Ovary (tissue), 9 donors: ENCODE measurements around the gene BCL7C. TPM values are rescaled to one million over a fixed set of nuclear protein-coding genes. Genes with fewer than 3 reads are reported as not detected.

Source experiments
- DNase-seq, 5 donors: peaks; one replicate each; pipeline ENCODE4 v3.0.0-alpha.2; 2019 to 2020
- H3K27ac ChIP-seq, 2 donors: fragments of 200-600 bp; one replicate each; pipeline versions ENCODE4 v1.5.1 to v1.8.0; 2019 to 2022
- H3K27me3 ChIP-seq: fragments of 200-600 bp; one replicate; pipeline ENCODE4 v1.8.0; 2022
- H3K36me3 ChIP-seq: fragments of 200-600 bp; sonication (generic); one replicate; pipeline ENCODE4 v1.5.1; 2019
- H3K4me1 ChIP-seq: one replicate; pipeline ENCODE4 v1.8.1; 2013; ENCODE audit warnings: mild to moderate bottlenecking, moderate library complexity; ENCODE audit not compliant: insufficient read depth
- H3K4me3 ChIP-seq: fragments of 200-600 bp; sonication (generic); one replicate; pipeline ENCODE4 v1.5.1; 2017
- H3K9me3 ChIP-seq, 2 donors: fragments of 200-600 bp in 1 of 2; sonication (generic) in 1 of 2; one replicate each; pipeline versions ENCODE4 v1.5.1 to v1.8.1; 2013 to 2019; ENCODE audit warnings: mild to moderate bottlenecking in 1 of 2, moderate library complexity in 1 of 2
- CTCF ChIP-seq, 3 donors: fragments of 450-650 bp in 2 of 3; fragments of 200-600 bp in 1 of 3; IDR thresholded peaks; one replicate each; pipeline versions ENCODE4 v1.5.1 to v1.8.0; 2016 to 2022; ENCODE audit warnings: antibody characterized with exemption in 3 of 3, mild to moderate bottlenecking in 1 of 3
- EP300 ChIP-seq: sonication (generic); formaldehyde crosslinking; IDR thresholded peaks from one replicate; pipeline ENCODE4 v1.6.1; 2017; ENCODE audit warnings: antibody characterized with exemption
- POLR2A ChIP-seq: fragments of 450-650 bp; IDR thresholded peaks from one replicate; pipeline ENCODE4 v1.6.1; 2017; ENCODE audit warnings: antibody characterized with exemption, mild to moderate bottlenecking, moderate library complexity
- WGBS, 3 donors: extraction: QIAGEN DNeasy Blood & Tissue Kit in 1 of 3; methylation state at CpG; one replicate each; pipeline versions ENCODE4 v1.1.5 to v1.1.7; 2013 to 2017; 5-methylcytosine and 5-hydroxymethylcytosine counted together
- intact Hi-C, 4 donors: fragments of 100-400 bp; cut with DNase I; formaldehyde crosslinking; loops; one replicate each; pipeline versions ENCODE4 v1.11.0 to v1.15.1; 2022 to 2023
- microRNA counts: library from miRNA; unstranded; fragments of <30 nt; microRNA quantifications from one replicate; lab custom pipeline; 2016
- microRNA-seq, 3 donors: library from miRNA; unstranded; fragments of <30 nt; microRNA quantifications; one replicate each; pipeline versions ENCODE4 to v1.2.0, GENCODE V29; 2019 to 2020
- polyA plus RNA-seq, 2 donors: library from polyadenylated mRNA; stranded (reverse); fragments of 200-250 nt in 1 of 2; fragments of 350-450 nt in 1 of 2; fragmentation: Illumina TruSeq in 1 of 2; extraction: RNeasy Lipid Tissue Mini Kit (QIAGEN cat#74804) in 1 of 2; gene quantifications; one replicate each; pipeline ENCODE4 v1.2.3, GENCODE V29; 2013 to 2014
- small RNA-seq: library from RNA; depleted of rRNA; stranded (forward); fragments of <200 nt; gene quantifications from one replicate; pipeline ENCODE3, GENCODE V24; 2016
- total RNA-seq, 7 donors: library from RNA; depleted of rRNA in 2 of 7; stranded (reverse); fragments of >200 nt in 2 of 7; fragmentation: NEBNext Ultra II Directional in 3 of 7; extraction: Animal tissue kit (Norgen Biotek cat#: 25700) in 3 of 7; gene quantifications; one replicate each; pipeline versions ENCODE4 v1.1.0 to v1.2.4, GENCODE V29; 2016 to 2023
- donor health status: DM: no; HTN: no; CAD: no; lungs with moderate emphysema.
- donor health status: DM: no; HTN: no; CAD: no.
- donor health status: Bipolar disorder and iron deficiency.
- donor health status: DM: yes; HTN: yes; CAD: no.
- donor health status: DM: no; HTN: no; CAD: no.
- donor health status: DM: yes; HTN: yes; CAD: no.

BCL7C gene
- total and polyA plus RNA-seq, 9 donors: 13.3 to 54.8 (median 46.6) TPM

DNA sequence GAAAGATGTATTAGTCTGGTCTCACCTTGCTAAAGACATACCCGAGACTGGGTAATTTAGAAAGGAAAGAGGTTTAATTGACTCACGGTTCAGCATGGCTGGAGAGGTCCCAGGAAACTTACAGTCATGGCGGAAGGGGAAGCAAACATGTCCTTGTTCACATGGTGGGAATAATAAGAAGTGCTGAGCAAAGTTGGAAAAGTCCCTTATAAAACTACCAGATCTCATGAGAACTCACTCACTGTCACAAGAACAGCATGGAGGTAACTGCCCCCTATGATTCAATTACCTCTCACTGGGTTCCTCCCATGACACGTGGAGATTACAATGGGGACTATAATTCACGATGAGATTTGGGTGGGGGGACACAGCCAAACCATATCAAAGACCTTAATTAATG, 53.3 kb downstream of the BCL7C start:
- no peak for DNase-seq
- WGBS, 3 donors: 77 to 84% (median 84%) methylated on average over 5 of the region's 5 CpGs
- Histone ChIP-seq H3K4me1 (no peaks in the 10 kb centered on the region), H3K27me3 (no peaks in the 10 kb centered on the region), H3K9me3 (no peaks in the 10 kb centered on the region), H3K36me3 (no peaks in the 10 kb centered on the region), H3K27ac (no peak overlapping the region), H3K4me3 (no peak overlapping the region)
- TF ChIP-seq POLR2A: no peak
- TF ChIP-seq EP300: no peak
- intact Hi-C loops: loop anchor here in 1 of 4 donors (5.0 kb wide), 1 partner anchor 72 kb away; no protein-coding TSS in a partner anchor

- Histone ChIP-seq H3K27me3 (no peaks in the 10 kb centered on the region), H3K4me1 (no peaks in the 10 kb centered on the region), H3K27ac (no peak overlapping the region), H3K4me3 (no peak overlapping the region), H3K36me3 (no peaks in the 10 kb centered on the region), H3K9me3 (no peaks in the 10 kb centered on the region)
- DNase-seq: no peak
- 16 to 59% (median 34%) methylated on average over 5 of the region's 5 CpGs for WGBS, 3 donors
- TF ChIP-seq CTCF (IDR thresholded peaks at IDR 0.05) (no peak), EP300 (no peak), POLR2A (no peak)
- intact Hi-C loops: loop anchor here in 1 of 4 donors (5.0 kb wide), 1 partner anchor 73 kb away; no protein-coding TSS in a partner anchor
Measured at GRCh38 chr16:30839523-30840227, 54.2 kb downstream of the BCL7C start.

DNA sequence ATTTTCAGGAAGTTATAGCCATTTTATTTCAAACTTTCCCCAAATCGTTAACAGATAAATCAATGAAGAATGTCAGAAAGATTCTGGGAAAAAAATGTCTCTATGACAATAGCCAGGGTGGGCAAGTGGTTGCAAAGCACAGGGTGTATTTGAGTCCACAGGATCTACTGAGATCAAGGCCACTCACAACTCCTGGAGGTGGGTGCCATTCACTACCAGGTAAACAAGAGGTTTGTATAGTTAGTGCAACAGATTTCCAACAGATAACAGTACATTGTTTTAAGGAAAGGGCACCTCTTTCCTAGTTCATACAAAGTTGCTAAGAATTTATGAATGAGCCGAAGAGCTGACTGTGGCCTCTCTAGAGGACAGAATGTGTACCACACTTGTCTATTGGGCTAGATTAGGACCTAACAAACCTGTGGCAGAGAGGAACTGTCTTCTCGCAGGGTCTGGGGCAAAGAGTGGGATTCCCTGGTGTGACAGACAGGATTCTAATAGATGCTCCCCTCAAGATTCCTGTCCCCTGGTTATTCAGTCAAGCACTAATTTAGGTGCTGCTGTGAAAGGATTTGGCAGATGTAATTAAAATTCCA, 54.9 kb downstream of the BCL7C start:
- H3K9me3 ChIP-seq: no peaks in the 10 kb centered on the region
- no peak overlapping the region for H3K27ac ChIP-seq
- intact Hi-C loops: no loop called here
- no peak for TF ChIP-seq EP300
- TF ChIP-seq CTCF (IDR thresholded peaks at IDR 0.05): no peak
- TF ChIP-seq POLR2A: no peak
- H3K4me1 ChIP-seq: no peaks in the 10 kb centered on the region
- H3K27me3 ChIP-seq: no peaks in the 10 kb centered on the region
- no peak overlapping the region for H3K4me3 ChIP-seq
- H3K36me3 ChIP-seq: no peaks in the 10 kb centered on the region
- DNase-seq: no peak
- 57 to 87% (median 73%) methylated on average over 3 of the region's 3 CpGs for WGBS, 3 donors

DNA sequence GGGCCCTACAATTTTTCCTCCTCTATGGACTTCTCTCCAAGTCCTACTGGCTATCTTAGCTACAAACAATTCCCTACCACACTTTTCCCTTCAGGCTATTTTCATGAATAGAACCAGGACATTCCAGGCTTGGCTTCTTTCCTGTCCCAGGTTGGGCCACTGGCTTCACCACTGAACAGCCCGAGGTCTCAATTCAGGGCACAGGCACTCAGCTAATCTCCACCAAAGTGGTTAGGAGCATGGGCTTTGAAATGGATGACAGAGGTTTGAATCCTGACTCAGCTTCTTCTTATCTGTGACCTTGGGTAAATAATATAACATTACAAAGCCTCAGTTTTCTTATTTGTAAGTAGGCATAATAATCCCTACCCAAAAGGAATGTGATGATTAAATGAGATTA, 56.0 kb downstream of the BCL7C start:
- Histone ChIP-seq H3K36me3 (no peaks in the 10 kb centered on the region), H3K27ac (no peak overlapping the region), H3K9me3 (no peaks in the 10 kb centered on the region), H3K27me3 (no peaks in the 10 kb centered on the region), H3K4me1 (no peaks in the 10 kb centered on the region), H3K4me3 (no peak overlapping the region)
- DNase-seq: no peak
- TF ChIP-seq CTCF (IDR thresholded peaks at IDR 0.05): no peak
- TF ChIP-seq POLR2A: no peak
- no peak for TF ChIP-seq EP300
- intact Hi-C loops: no loop called here
- 48 to 71% (median 59%) methylated on average over 1 of the region's 1 CpG for WGBS, 3 donors

MicroRNA genes within 50 kb of the gene (microRNA counts, 767-probe panel; counts per million panel counts)
- microRNA hsa-miR-762 (lab: Ali Mortazavi, UCI): 530 counts per million, percentile 78 among the panel's probes with 10 or more counts

Small RNA genes lying within 50 kb of the gene (microRNA-seq; reads per million reads assigned to microRNA genes)
- gene MIR4519 (0.18 to 2.2 (median 0.38) reads per million in 3 donors), gene MIR762 (0 to 0.16 (median 0) reads per million in 3 donors)

Small RNA genes lying within 50 kb of the gene (small RNA-seq; reads per million reads assigned to genes)
- not detected for gene MIR4519
- gene MIR762: not detected

Other genes with a start within 250 kb of the BCL7C start
- 10 to 100 TPM; 20.6 to 76.2 (median 50.3) TPM for gene PRR14, start 243.1 kb downstream of the BCL7C start, total RNA-seq
- gene PRR14, start 243.1 kb downstream of the BCL7C start, polyA plus RNA-seq: 10 to 100 TPM; 37.1 to 52.4 TPM
- 10 to 100 TPM; 22.5 to 75.6 (median 63.0) TPM for gene FBRS, start 235.6 kb downstream of the BCL7C start, total RNA-seq
- 10 to 100 TPM; 15.6 to 45.6 TPM for gene FBRS, start 235.6 kb downstream of the BCL7C start, polyA plus RNA-seq
- 10 to 100 TPM; 11.4 to 73.1 (median 55.1) TPM for gene SRCAP, start 194.9 kb downstream of the BCL7C start, total RNA-seq
- gene SRCAP, start 194.9 kb downstream of the BCL7C start, polyA plus RNA-seq: 10 to 100 TPM; 13.5 to 20.9 TPM
- 10 to 100 TPM; 14.2 to 41.6 (median 21.0) TPM for gene PHKG2, start 145.7 kb downstream of the BCL7C start, total RNA-seq
- gene PHKG2, start 145.7 kb downstream of the BCL7C start, polyA plus RNA-seq: 10 to 100 TPM; 13.1 to 20.6 TPM
- gene CFAP119, start 132.0 kb downstream of the BCL7C start, total RNA-seq: 10 to 100 TPM in 1 of 7 donors, 1 to 10 TPM in 6; 1.2 to 27.0 (median 5.1) TPM
- gene CFAP119, start 132.0 kb downstream of the BCL7C start, polyA plus RNA-seq: 1 to 10 TPM; 2.1 to 4.6 TPM
- 100 to 1,000 TPM in 3 of 7 donors, 10 to 100 TPM in 4; 74.4 to 143 (median 94.3) TPM for gene RNF40, start 131.8 kb downstream of the BCL7C start, total RNA-seq
- gene RNF40, start 131.8 kb downstream of the BCL7C start, polyA plus RNA-seq: 100 to 1,000 TPM in 1 of 2 donors, 10 to 100 TPM in 1; 67.2 to 110 TPM
- gene ZNF629, start 106.9 kb downstream of the BCL7C start, total RNA-seq: 10 to 100 TPM in 6 of 7 donors, 1 to 10 TPM in 1; 9.4 to 26.3 (median 21.9) TPM
- gene ZNF629, start 106.9 kb downstream of the BCL7C start, polyA plus RNA-seq: 10 to 100 TPM in 1 of 2 donors, 1 to 10 TPM in 1; 8.2 to 12.4 TPM
- 10 to 100 TPM in 5 of 7 donors, 1 to 10 TPM in 2; 7.0 to 22.4 (median 14.4) TPM for gene CTF1, start 2.5 kb upstream of the BCL7C start, total RNA-seq
- 10 to 100 TPM in 1 of 2 donors, 1 to 10 TPM in 1; 7.9 to 16.2 TPM for gene CTF1, start 2.5 kb upstream of the BCL7C start, polyA plus RNA-seq
- 10 to 100 TPM; 10.2 to 24.3 (median 15.4) TPM for gene FBXL19, start 29.5 kb upstream of the BCL7C start, total RNA-seq
- gene FBXL19, start 29.5 kb upstream of the BCL7C start, polyA plus RNA-seq: 10 to 100 TPM in 1 of 2 donors, 1 to 10 TPM in 1; 1.6 to 12.4 TPM
- gene ORAI3, start 55.0 kb upstream of the BCL7C start, total RNA-seq: 10 to 100 TPM; 21.5 to 30.8 (median 24.1) TPM
- gene ORAI3, start 55.0 kb upstream of the BCL7C start, polyA plus RNA-seq: 10 to 100 TPM; 26.0 to 27.5 TPM
- gene SETD1A, start 63.7 kb upstream of the BCL7C start, total RNA-seq: 10 to 100 TPM in 5 of 7 donors, 1 to 10 TPM in 2; 5.0 to 31.8 (median 24.9) TPM
- gene SETD1A, start 63.7 kb upstream of the BCL7C start, polyA plus RNA-seq: 10 to 100 TPM in 1 of 2 donors, 1 to 10 TPM in 1; 5.8 to 17.1 TPM
- 10 to 100 TPM in 4 of 7 donors, 1 to 10 TPM in 3; 8.0 to 24.5 (median 10.5) TPM for gene HSD3B7, start 91.1 kb upstream of the BCL7C start, total RNA-seq
- gene HSD3B7, start 91.1 kb upstream of the BCL7C start, polyA plus RNA-seq: 1 to 10 TPM; 3.9 to 8.0 TPM
- gene STX1B, start 116.6 kb upstream of the BCL7C start, total RNA-seq: 1 to 10 TPM in 4 of 7 donors, under 1 TPM in 3; 0.34 to 1.5 (median 1.0) TPM
- under 1 TPM; 0.36 to 0.57 TPM for gene STX1B, start 116.6 kb upstream of the BCL7C start, polyA plus RNA-seq
- gene STX4, start 139.5 kb upstream of the BCL7C start, total RNA-seq: 10 to 100 TPM; 26.2 to 73.8 (median 59.2) TPM
- gene STX4, start 139.5 kb upstream of the BCL7C start, polyA plus RNA-seq: 10 to 100 TPM; 34.4 to 53.7 TPM
- gene ZNF668, start 180.2 kb upstream of the BCL7C start, total RNA-seq: 1 to 10 TPM; 4.2 to 7.4 (median 5.7) TPM
- gene ZNF668, start 180.2 kb upstream of the BCL7C start, polyA plus RNA-seq: 1 to 10 TPM; 1.3 to 6.7 TPM
- gene ZNF646, start 180.3 kb upstream of the BCL7C start, total RNA-seq: 10 to 100 TPM; 12.4 to 16.3 (median 14.8) TPM
- 10 to 100 TPM in 1 of 2 donors, 1 to 10 TPM in 1; 2.3 to 12.0 TPM for gene ZNF646, start 180.3 kb upstream of the BCL7C start, polyA plus RNA-seq
- gene PRSS53, start 194.9 kb upstream of the BCL7C start, total RNA-seq: 1 to 10 TPM; 1.1 to 2.9 (median 1.5) TPM
- 1 to 10 TPM in 1 of 2 donors, under 1 TPM in 1; 0.30 to 1.4 TPM for gene PRSS53, start 194.9 kb upstream of the BCL7C start, polyA plus RNA-seq
- gene VKORC1, start 200.7 kb upstream of the BCL7C start, total RNA-seq: 100 to 1,000 TPM in 1 of 7 donors, 10 to 100 TPM in 6; 72.1 to 114 (median 84.5) TPM
- 100 to 1,000 TPM; 117 to 141 TPM for gene VKORC1, start 200.7 kb upstream of the BCL7C start, polyA plus RNA-seq
- 10 to 100 TPM; 34.1 to 51.9 (median 40.5) TPM for gene BCKDK, start 214.3 kb upstream of the BCL7C start, total RNA-seq
- 10 to 100 TPM; 18.6 to 29.2 TPM for gene BCKDK, start 214.3 kb upstream of the BCL7C start, polyA plus RNA-seq
- gene KAT8, start 223.6 kb upstream of the BCL7C start, total RNA-seq: 100 to 1,000 TPM in 4 of 7 donors, 10 to 100 TPM in 3; 71.5 to 129 (median 105) TPM
- gene KAT8, start 223.6 kb upstream of the BCL7C start, polyA plus RNA-seq: 10 to 100 TPM; 66.4 to 87.0 TPM
- gene PRSS8, start 241.7 kb upstream of the BCL7C start, total RNA-seq: 10 to 100 TPM in 1 of 7 donors, 1 to 10 TPM in 4, not detected in 2; 1.4 to 47.0 (median 2.4) TPM
- under 1 TPM in 1 of 2 donors, not detected in 1; 0.05 TPM for gene PRSS8, start 241.7 kb upstream of the BCL7C start, polyA plus RNA-seq